Right hindlimb (tissue), 1 donor: Measurements from ENCODE around the gene ORC4.

Experiments
- DNase-seq: peaks from one replicate; pipeline ENCODE4 v3.0.0-alpha.2; 2018

Gene ORC4

GRCh38 chr2:147927053-147927588 is 93.4 kb downstream of the ORC4 start:
- DNase-seq: no peak

GRCh38 chr2:147925886-147926285 is 94.7 kb downstream of the ORC4 start:
- DNase-seq: no peak

GRCh38 chr2:147924647-147925046 is 95.9 kb downstream of the ORC4 start:
- DNase-seq: no peak

GRCh38 chr2:147923846-147924245 is 96.7 kb downstream of the ORC4 start:
- DNase-seq: no peak

GRCh38 chr2:147917161-147917560 is 103.4 kb downstream of the ORC4 start:
- DNase-seq: no peak

- no peak for DNase-seq
Observed at GRCh38 chr2:147916723-147917122, 103.8 kb downstream of the ORC4 start.

GRCh38 chr2:147916067-147916466 is 104.5 kb downstream of the ORC4 start:
- DNase-seq: no peak

GRCh38 chr2:147913701-147914480 is 106.6 kb downstream of the ORC4 start:
- DNase-seq: no peak

- DNase-seq: no peak
Observed at GRCh38 chr2:147910990-147911473, 109.5 kb downstream of the ORC4 start.

GRCh38 chr2:147909178-147909577 is 111.4 kb downstream of the ORC4 start:
- DNase-seq: no peak

- no peak for DNase-seq
Observed at GRCh38 chr2:147904051-147904450, 116.5 kb downstream of the ORC4 start.

GRCh38 chr2:147888680-147889079 is 131.9 kb downstream of the ORC4 start:
- DNase-seq: no peak

GRCh38 chr2:147886136-147886535 is 134.4 kb downstream of the ORC4 start:
- DNase-seq: no peak

GRCh38 chr2:147884830-147885229 is 135.7 kb downstream of the ORC4 start:
- no peak for DNase-seq

- no peak for DNase-seq
Observed at GRCh38 chr2:147882631-147883030, 137.9 kb downstream of the ORC4 start.
